Measurements from ENCODE around the gene NUFIP2. TPM values are rescaled to one million over a fixed set of nuclear protein-coding genes. Genes with fewer than 3 reads are reported as not detected.
A peak's percentile ranks its signal among the peaks of the same experiment; 100 is the strongest.

Gene NUFIP2
- total RNA-seq, 1 donor from 2014 or later = 51.0 TPM

- H3K36me3 Mint-ChIP-seq (ENCODE audit: unreplicated experiment) = no peaks in the 10 kb centered on the region
- H3K27ac Mint-ChIP-seq (ENCODE audit: unreplicated experiment) = peak overlapping the region; percentile 93
- peaks cover 10% of the 10 kb centered on the region for H3K27me3 Mint-ChIP-seq (ENCODE audit: unreplicated experiment)
- peak overlapping the region; percentile 100 for H3K4me3 Mint-ChIP-seq (ENCODE audit: unreplicated experiment)
- peaks cover 17% of the 10 kb centered on the region for H3K9me3 Mint-ChIP-seq (ENCODE audit: unreplicated experiment)
- DNase-seq = peak; percentile 48
- H3K4me1 Mint-ChIP-seq (ENCODE audit: low read depth, unreplicated experiment) = peaks cover 22% of the 10 kb centered on the region
- no peak for TF ChIP-seq CTCF (IDR thresholded peaks at IDR 0.05; ENCODE audit: partially characterized antibody, unreplicated experiment)
These were observed 1.6 kb downstream of the NUFIP2 start for GRCh38 chr17:29292071-29292991.

GRCh38 chr17:29291163-29291752 lies 2.7 kb downstream of the NUFIP2 start:
- Mint-ChIP-seq H3K4me3 (ENCODE audit: unreplicated experiment) (peak overlapping the region; percentile 93), H3K9me3 (ENCODE audit: unreplicated experiment) (peaks cover 17% of the 10 kb centered on the region), H3K27me3 (ENCODE audit: unreplicated experiment) (peaks cover 10% of the 10 kb centered on the region), H3K36me3 (ENCODE audit: unreplicated experiment) (no peaks in the 10 kb centered on the region), H3K27ac (ENCODE audit: unreplicated experiment) (peak overlapping the region; percentile 59), H3K4me1 (ENCODE audit: low read depth, unreplicated experiment) (peaks cover 27% of the 10 kb centered on the region)
- no peak for DNase-seq
- peak; percentile 59 for TF ChIP-seq CTCF (IDR thresholded peaks at IDR 0.05; ENCODE audit: partially characterized antibody, unreplicated experiment)

- Mint-ChIP-seq H3K27me3 (ENCODE audit: unreplicated experiment) (peaks cover 10% of the 10 kb centered on the region), H3K4me1 (ENCODE audit: low read depth, unreplicated experiment) (peaks cover 26% of the 10 kb centered on the region), H3K36me3 (ENCODE audit: unreplicated experiment) (no peaks in the 10 kb centered on the region), H3K4me3 (ENCODE audit: unreplicated experiment) (peak overlapping the region; percentile 34), H3K9me3 (ENCODE audit: unreplicated experiment) (peaks cover 16% of the 10 kb centered on the region), H3K27ac (ENCODE audit: unreplicated experiment) (no peak overlapping the region)
- no peak for TF ChIP-seq CTCF (IDR thresholded peaks at IDR 0.05; ENCODE audit: partially characterized antibody, unreplicated experiment)
- DNase-seq = no peak
These were observed 4.1 kb downstream of the NUFIP2 start for GRCh38 chr17:29289852-29290251.

GRCh38 chr17:29283961-29284360 lies 10.0 kb downstream of the NUFIP2 start:
- Mint-ChIP-seq H3K9me3 (ENCODE audit: unreplicated experiment) (peaks cover 2% of the 10 kb centered on the region), H3K4me1 (ENCODE audit: low read depth, unreplicated experiment) (peaks cover 16% of the 10 kb centered on the region), H3K27ac (ENCODE audit: unreplicated experiment) (no peak overlapping the region), H3K4me3 (ENCODE audit: unreplicated experiment) (peak overlapping the region; percentile 15), H3K27me3 (ENCODE audit: unreplicated experiment) (peaks cover 2% of the 10 kb centered on the region), H3K36me3 (ENCODE audit: unreplicated experiment) (no peaks in the 10 kb centered on the region)
- no peak for DNase-seq
- TF ChIP-seq CTCF (IDR thresholded peaks at IDR 0.05; ENCODE audit: partially characterized antibody, unreplicated experiment) = no peak

GRCh38 chr17:29283496-29283895 lies 10.5 kb downstream of the NUFIP2 start:
- no peak overlapping the region for H3K4me3 Mint-ChIP-seq (ENCODE audit: unreplicated experiment)
- H3K36me3 Mint-ChIP-seq (ENCODE audit: unreplicated experiment) = no peaks in the 10 kb centered on the region
- no peak for TF ChIP-seq CTCF (IDR thresholded peaks at IDR 0.05; ENCODE audit: partially characterized antibody, unreplicated experiment)
- no peak for DNase-seq
- peaks cover 12% of the 10 kb centered on the region for H3K4me1 Mint-ChIP-seq (ENCODE audit: low read depth, unreplicated experiment)
- H3K9me3 Mint-ChIP-seq (ENCODE audit: unreplicated experiment) = peaks cover 2% of the 10 kb centered on the region
- peaks cover 2% of the 10 kb centered on the region for H3K27me3 Mint-ChIP-seq (ENCODE audit: unreplicated experiment)
- no peak overlapping the region for H3K27ac Mint-ChIP-seq (ENCODE audit: unreplicated experiment)

All from glutamatergic neuron (in vitro differentiated cells).